ENCODE measurements around the gene OSBPL9. TPM values are rescaled to one million over a fixed set of nuclear protein-coding genes. Genes with fewer than 3 reads are reported as not detected.
"Not testable (repeated sequence)": the region's sequence is repeated elsewhere in the genome, so short reads cannot be mapped to it uniquely, and the experiment has no call there.

Gene OSBPL9
- polyA plus RNA-seq, 1 donor (not counting 4 experiments of a cell fraction or from before 2014, with no cell fraction given) = 62.7 TPM

DNA sequence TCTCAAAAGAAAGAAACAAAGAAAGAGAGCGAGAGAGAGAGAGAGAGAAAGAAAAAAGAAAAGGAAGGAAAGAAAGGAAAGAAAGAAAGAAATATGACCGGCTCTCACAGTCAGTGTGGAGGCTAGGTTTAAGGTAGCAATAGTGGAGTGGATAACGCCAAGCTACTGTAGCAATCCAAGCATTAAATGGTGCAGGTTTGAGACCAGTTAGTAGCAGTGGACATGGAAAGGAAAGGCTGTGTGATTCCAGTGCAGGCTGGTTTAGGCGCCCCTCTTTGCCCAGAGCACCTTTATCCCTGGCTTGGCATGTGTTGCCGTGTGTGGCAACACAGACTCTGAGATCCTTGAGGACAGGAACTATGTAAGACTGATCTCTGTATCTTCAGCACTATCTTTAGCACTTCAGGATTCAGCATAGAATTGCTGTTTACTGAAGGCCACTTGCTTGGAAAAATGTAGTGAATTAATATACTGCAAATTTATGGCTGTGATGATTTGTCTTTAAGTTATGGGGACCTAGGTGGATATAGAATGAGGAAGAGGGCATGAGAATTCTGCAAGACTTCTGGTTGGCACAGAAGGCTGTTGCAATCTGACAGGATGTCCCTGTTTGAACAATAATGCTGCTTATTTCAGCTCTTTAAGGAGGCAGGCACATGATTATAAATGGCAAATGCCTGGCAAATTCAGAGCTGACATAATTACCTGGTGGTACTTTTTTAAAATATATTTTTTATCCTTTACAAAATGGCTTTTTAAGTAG, 10.8 kb upstream of the OSBPL9 start:
- no peak overlapping the region for H3K27ac ChIP-seq (ENCODE audit: control insufficient read depth, insufficient read depth, low read length)
- no peak for FAIRE-seq
- H2AFZ ChIP-seq (ENCODE audit: control insufficient read depth, low read length) = no peak overlapping the region

DNA sequence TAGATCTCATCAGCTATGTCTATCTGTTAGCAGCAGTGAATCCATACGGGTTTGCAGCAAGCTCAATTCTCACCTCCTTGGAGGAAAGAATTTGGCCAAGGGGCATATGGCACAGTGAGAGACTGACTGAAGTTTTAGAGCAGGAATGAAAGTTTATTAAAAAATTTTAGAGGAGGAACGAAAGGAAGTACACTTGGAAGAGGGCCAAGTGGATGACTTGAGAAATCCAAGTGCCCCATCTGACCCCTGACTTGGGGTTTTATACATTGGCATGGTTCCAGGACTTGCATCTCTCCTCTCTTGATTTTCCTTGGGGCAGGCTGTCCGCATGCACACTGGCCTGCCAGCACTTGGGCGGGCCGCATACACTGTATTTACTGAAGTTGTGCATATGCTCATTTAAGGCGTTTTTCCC, 9.2 kb upstream of the OSBPL9 start:
- H3K27ac ChIP-seq (ENCODE audit: control insufficient read depth, insufficient read depth, low read length) = no peak overlapping the region
- no peaks in the 10 kb centered on the region for H3K27me3 ChIP-seq (ENCODE audit: control insufficient read depth, extremely low read depth, insufficient read depth, low read length)
- H3K4me2 ChIP-seq (ENCODE audit: control insufficient read depth, extremely low read depth, insufficient read depth, low read depth, low read length) = no peak overlapping the region
- peak overlapping the region; percentile 19 for H2AFZ ChIP-seq (ENCODE audit: control insufficient read depth, low read length)
- DNase-seq (ENCODE audit: low read depth, low spot score) = no peak
- no peaks in the 10 kb centered on the region for H3K9me1 ChIP-seq (ENCODE audit: control insufficient read depth, extremely low read depth, insufficient read depth, low read length)
- H3K79me2 ChIP-seq (ENCODE audit: control insufficient read depth, insufficient read depth, low read length) = no peaks in the 10 kb centered on the region
- H3K4me1 ChIP-seq (ENCODE audit: control insufficient read depth, extremely low read depth, insufficient read depth, low read length) = no peaks in the 10 kb centered on the region
- H3K36me3 ChIP-seq (ENCODE audit: control insufficient read depth in 2 of 2, extremely low read depth in 1 of 2, insufficient read depth in 2 of 2, low read length in 2 of 2) = no peaks in the 10 kb centered on the region
- H4K20me1 ChIP-seq (ENCODE audit: control insufficient read depth, extremely low read depth, insufficient read depth, low read length) = no peaks in the 10 kb centered on the region
- no peak overlapping the region for H3K9ac ChIP-seq (ENCODE audit: control insufficient read depth, extremely low read depth, insufficient read depth, low read length)
- dilution Hi-C loops (cut with MboI; ENCODE audit: extremely low pct_ligation_motif_present, low sequenced_read_pairs) = no loop called here
- H3K9me3 ChIP-seq (ENCODE audit: control insufficient read depth, low read depth, low read length) = no peaks in the 10 kb centered on the region
- H3K4me3 ChIP-seq (ENCODE audit: control insufficient read depth in 2 of 3, extremely low read depth in 1 of 3, insufficient read depth in 2 of 3, low read depth in 1 of 3, low read length in 3 of 3) = no peak overlapping the region
- no peak for TF ChIP-seq EZH2 (IDR thresholded peaks at IDR 0.05; ENCODE audit: low read length)
- no peak for TF ChIP-seq CTCF (optimal IDR thresholded peaks at IDR 0.05 in 1 of 3, IDR thresholded peaks at IDR 0.05 in 1 of 3, conservative IDR thresholded peaks at IDR 0.05 in 1 of 3; ENCODE audit: extremely low read depth in 1 of 3, insufficient read depth in 2 of 3, low read length in 3 of 3)
- no peak for FAIRE-seq

More for the DNA sequence above, 10.8 kb upstream of the OSBPL9 start:
- no peak overlapping the region for H3K9ac ChIP-seq (ENCODE audit: control insufficient read depth, extremely low read depth, insufficient read depth, low read length)
- H4K20me1 ChIP-seq (ENCODE audit: control insufficient read depth, extremely low read depth, insufficient read depth, low read length) = no peaks in the 10 kb centered on the region
- H3K9me1 ChIP-seq (ENCODE audit: control insufficient read depth, extremely low read depth, insufficient read depth, low read length) = no peaks in the 10 kb centered on the region
- no peak overlapping the region for H3K4me3 ChIP-seq (ENCODE audit: control insufficient read depth in 2 of 3, extremely low read depth in 1 of 3, insufficient read depth in 2 of 3, low read depth in 1 of 3, low read length in 3 of 3)
- H3K9me3 ChIP-seq (ENCODE audit: control insufficient read depth, low read depth, low read length) = no peaks in the 10 kb centered on the region
- dilution Hi-C loops (cut with MboI; ENCODE audit: extremely low pct_ligation_motif_present, low sequenced_read_pairs) = no loop called here
- no peaks in the 10 kb centered on the region for H3K79me2 ChIP-seq (ENCODE audit: control insufficient read depth, insufficient read depth, low read length)
- TF ChIP-seq EZH2 (IDR thresholded peaks at IDR 0.05; ENCODE audit: low read length) (no peak), CTCF (optimal IDR thresholded peaks at IDR 0.05 in 1 of 3, IDR thresholded peaks at IDR 0.05 in 1 of 3, conservative IDR thresholded peaks at IDR 0.05 in 1 of 3; ENCODE audit: extremely low read depth in 1 of 3, insufficient read depth in 2 of 3, low read length in 3 of 3) (no peak)
- DNase-seq (ENCODE audit: low read depth, low spot score) = no peak
- no peak overlapping the region for H3K4me2 ChIP-seq (ENCODE audit: control insufficient read depth, extremely low read depth, insufficient read depth, low read depth, low read length)
- H3K4me1 ChIP-seq (ENCODE audit: control insufficient read depth, extremely low read depth, insufficient read depth, low read length) = no peaks in the 10 kb centered on the region
- H3K27me3 ChIP-seq (ENCODE audit: control insufficient read depth, extremely low read depth, insufficient read depth, low read length) = no peaks in the 10 kb centered on the region
- no peaks in the 10 kb centered on the region for H3K36me3 ChIP-seq (ENCODE audit: control insufficient read depth in 2 of 2, extremely low read depth in 1 of 2, insufficient read depth in 2 of 2, low read length in 2 of 2)

DNA sequence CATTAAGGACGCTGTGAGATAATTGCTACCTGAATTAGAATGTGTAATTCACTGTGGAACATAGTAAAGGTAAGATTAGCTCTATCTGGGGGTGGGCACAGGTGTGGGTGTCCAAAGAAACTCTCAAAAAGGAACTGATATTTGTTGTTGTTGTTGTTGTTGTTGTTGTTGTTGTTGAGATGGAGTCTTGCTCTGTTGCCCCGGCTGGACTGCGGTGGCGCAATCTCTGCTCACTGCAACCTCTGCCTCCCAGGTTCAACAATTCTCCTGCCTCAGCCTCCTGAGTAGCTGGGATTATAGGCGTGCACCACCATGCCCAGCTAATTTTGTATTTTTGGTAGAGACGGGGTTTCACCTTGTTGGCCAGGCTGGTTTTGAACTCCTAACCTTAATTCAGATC, 6.8 kb upstream of the OSBPL9 start:
- dilution Hi-C loops (cut with MboI; ENCODE audit: extremely low pct_ligation_motif_present, low sequenced_read_pairs); H3K27me3 ChIP-seq (ENCODE audit: control insufficient read depth, extremely low read depth, insufficient read depth, low read length); H3K79me2 ChIP-seq (ENCODE audit: control insufficient read depth, insufficient read depth, low read length); H3K27ac ChIP-seq (ENCODE audit: control insufficient read depth, insufficient read depth, low read length); H3K4me2 ChIP-seq (ENCODE audit: control insufficient read depth, extremely low read depth, insufficient read depth, low read depth, low read length); H3K36me3 ChIP-seq (ENCODE audit: control insufficient read depth in 2 of 2, extremely low read depth in 1 of 2, insufficient read depth in 2 of 2, low read length in 2 of 2); H3K9me3 ChIP-seq (ENCODE audit: control insufficient read depth, low read depth, low read length); DNase-seq (ENCODE audit: low read depth, low spot score); FAIRE-seq; H2AFZ ChIP-seq (ENCODE audit: control insufficient read depth, low read length); H3K9me1 ChIP-seq (ENCODE audit: control insufficient read depth, extremely low read depth, insufficient read depth, low read length); H3K9ac ChIP-seq (ENCODE audit: control insufficient read depth, extremely low read depth, insufficient read depth, low read length); H3K4me3 ChIP-seq (ENCODE audit: control insufficient read depth in 2 of 3, extremely low read depth in 1 of 3, insufficient read depth in 2 of 3, low read depth in 1 of 3, low read length in 3 of 3); H3K4me1 ChIP-seq (ENCODE audit: control insufficient read depth, extremely low read depth, insufficient read depth, low read length); H4K20me1 ChIP-seq (ENCODE audit: control insufficient read depth, extremely low read depth, insufficient read depth, low read length): not testable (repeated sequence)

Measured in keratinocyte (primary cell).